HG03575 (cell line): ENCODE data around the gene MEGF11.
"Not testable (repeated sequence)": the region's sequence is repeated elsewhere in the genome, so short reads cannot be mapped to it uniquely, and the experiment has no call there.

Experiments
- ATAC-seq: cut with Tn5 transposase; IDR thresholded peaks from one replicate; pipeline ENCODE4 v1.9.1; 2021; ENCODE audit not compliant: unreplicated experiment, insufficient number of reproducible peaks, low FRiP score; ENCODE audit errors: extremely low read depth

Gene MEGF11

DNA sequence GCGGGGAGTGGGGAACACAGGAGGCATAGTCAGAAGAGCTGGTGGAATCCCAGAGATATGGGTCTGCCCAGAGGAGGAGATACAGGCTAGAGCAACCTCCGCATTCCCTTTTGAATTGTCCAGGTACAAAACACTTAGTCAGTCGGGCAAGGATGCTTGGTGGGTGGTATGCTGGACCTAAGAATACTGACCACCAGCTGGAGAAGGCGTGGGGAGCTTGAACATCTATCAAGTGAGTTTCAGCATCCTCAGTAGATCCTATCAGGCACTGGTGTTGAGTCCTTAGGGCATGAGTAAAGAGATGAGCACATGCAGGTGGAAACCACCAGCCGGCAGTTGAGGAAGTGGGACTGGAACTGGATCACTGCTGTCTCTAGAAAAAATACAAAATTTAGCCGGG, 25.1 kb upstream of the MEGF11 start:
- no peak for ATAC-seq

DNA sequence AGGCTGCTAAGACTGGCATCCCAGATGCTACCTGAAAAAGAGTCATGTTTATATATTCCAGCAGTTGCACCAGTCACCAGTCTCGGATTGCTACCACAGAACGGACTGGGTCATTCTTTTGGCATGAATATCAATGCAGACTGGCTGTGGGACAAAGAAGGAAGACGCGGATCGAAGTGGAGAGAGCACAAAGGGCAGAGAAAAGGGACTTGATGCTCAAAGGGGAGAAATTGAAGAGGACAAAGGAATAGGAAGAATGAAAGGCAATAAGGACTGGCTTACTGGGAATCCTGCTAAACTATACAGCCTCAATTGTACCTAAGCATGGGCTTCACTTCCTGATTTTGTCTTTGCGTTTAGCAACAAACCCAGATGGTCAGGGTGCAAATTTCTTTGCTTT, 24.5 kb upstream of the MEGF11 start:
- ATAC-seq = no peak

DNA sequence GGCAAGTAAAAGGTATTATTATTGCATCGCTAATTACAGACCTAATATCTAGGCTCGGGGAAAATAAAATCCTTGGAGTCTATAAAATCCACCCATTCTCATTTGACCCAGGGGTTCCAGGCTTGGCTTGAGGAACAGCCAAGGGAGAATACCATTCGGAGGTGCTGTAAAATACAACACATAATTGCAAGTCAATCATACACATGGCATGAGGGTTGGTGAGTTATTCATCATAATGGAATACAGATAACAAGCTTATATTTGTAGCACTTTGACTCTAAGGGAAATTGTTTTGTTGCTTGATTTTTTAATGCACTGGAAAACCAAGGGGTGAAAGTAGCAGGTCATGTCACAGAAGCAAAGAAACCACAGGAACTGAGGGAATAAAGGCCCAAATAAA, 23.0 kb upstream of the MEGF11 start:
- ATAC-seq = no peak

DNA sequence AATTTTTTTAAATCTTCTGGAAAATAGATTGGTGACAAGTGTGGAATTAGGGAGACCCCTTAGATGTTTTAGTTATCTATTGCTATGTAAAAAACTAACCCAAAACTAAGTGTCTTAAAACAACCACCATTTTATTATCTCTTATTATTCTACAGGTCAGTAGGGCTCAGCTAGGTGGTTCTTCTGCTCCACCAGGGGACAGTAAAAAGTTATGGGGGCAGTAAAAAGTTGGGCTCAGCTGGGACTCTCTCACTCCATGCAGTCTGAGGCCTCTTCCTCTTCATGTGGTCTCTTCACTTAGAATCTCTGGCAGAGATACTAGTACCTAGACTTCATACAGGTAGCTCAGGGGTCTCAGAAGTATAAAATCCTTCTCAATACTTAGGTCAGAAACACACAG, 21.8 kb upstream of the MEGF11 start:
- no peak for ATAC-seq

DNA sequence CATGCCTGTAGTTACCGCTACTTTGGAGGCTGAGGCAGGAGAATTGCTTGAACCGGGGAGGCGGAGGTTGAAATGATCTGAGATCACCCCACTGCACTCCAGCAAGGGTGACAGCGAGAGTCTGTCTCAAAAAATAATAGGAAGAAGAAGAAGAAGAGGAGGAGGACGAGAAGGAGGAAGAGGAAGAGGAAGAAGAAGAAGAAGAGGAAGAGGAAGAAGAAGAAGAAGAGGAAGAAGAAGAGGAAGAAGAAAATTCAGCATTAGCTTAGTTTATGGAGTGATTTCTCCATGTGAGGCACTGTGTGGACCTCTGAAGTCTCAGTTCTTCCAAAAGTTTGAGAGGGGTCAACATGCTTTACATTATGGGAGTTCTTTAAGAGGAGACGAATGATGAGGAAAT, 17.4 kb upstream of the MEGF11 start:
- no peak for ATAC-seq

DNA sequence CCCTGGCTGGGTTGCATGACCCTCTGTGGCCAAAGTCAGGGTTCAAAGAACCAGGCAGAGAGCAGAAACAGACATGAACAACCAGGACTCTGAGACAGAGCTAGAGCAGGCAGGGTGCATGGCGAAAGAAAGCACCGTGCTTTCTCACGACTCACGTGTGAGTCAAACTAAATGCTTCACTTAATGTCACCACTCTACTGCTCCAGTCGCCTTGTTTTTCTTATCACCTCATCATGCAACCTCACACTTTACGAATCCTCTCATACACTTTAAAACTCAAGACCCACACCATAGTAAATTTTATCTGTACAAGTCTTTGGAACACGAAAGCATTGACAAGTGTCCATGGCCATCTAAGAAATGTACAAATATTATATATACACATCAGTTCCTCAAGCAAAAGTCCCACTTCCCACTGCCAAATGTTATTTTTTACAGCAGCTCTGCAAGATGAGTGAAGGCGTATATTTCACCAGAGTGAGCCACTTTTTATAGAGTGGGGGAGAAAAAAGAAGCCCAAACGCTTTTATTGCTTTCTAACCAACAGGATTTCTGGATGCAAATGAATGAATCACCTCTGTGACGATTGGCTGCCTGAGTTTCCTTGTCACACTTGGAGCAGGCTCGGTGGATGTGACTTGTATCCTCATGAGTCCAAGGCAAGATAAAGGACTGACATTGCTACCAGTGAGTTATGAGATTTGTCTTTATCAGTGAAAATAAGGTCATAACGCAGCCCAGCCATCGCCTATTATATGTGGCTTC, 16.0 kb upstream of the MEGF11 start:
- ATAC-seq = no peak

DNA sequence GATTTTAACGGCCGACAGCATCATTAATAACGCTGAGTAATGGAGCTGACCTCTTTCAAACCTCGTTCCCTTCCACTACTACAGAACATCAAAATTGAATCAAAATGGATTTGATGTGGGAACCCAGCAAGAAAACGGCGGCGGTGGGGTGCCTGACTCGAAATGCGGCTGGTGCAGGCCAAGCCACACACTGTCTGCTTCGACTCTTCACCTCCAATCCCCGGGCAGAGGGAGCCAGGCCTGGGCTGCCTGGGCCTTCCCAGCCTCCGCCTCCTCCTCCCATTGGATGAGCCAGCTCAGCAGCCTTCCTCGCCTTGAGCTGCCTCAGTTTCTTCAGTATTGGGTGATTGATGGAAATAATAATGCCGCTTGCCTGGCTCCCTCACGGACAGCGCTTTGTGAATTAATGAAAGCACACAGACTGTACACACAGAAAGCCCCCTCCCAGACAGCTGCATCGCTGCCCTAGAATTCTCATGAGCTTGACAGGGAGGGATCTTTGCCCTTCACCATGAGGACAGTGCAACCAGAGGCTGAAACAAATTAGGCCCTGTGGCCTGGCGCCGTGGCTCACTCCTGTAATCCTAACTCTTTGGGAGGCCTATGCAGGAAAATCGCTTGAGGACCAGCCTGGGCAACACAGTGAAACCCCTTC, 11.4 kb upstream of the MEGF11 start:
- ATAC-seq = no peak

DNA sequence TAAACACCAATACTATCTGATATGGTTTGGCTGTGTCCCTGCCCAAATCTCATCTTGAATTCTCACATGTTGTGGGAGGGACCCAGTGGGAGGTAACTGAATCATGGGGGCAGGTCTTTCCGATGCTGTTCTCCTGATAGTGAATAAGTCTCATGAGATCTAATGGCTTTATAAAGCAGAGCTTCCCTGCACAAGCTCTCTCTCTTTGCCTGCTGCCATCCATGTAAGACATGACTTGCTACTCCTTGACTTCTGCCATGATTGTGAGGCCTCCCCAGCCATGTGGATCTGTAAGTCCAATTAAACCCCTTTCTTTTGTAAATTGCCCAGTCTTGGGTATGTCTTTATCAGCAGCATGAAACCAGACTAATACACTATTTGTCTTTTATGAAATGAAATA, 9.3 kb upstream of the MEGF11 start:
- ATAC-seq = not testable (repeated sequence)

DNA sequence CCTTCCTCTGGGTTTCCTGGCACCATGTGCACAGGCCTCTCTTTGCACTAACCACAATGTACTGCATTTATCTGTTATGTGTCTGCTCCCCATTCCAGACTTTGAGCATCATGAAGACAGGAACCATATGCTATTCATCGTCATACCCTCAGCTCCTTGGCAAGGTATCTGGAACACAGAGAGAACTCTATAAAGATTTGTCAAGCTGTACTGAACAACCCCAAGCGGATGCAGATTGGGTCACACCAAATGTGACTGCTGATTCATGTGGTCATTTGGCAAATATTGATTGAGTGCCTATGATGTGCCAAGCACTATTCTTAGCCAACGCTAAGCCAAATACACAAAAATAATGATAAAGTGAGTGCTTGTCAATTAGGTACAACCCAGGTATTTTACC, 7.5 kb upstream of the MEGF11 start:
- ATAC-seq = no peak

DNA sequence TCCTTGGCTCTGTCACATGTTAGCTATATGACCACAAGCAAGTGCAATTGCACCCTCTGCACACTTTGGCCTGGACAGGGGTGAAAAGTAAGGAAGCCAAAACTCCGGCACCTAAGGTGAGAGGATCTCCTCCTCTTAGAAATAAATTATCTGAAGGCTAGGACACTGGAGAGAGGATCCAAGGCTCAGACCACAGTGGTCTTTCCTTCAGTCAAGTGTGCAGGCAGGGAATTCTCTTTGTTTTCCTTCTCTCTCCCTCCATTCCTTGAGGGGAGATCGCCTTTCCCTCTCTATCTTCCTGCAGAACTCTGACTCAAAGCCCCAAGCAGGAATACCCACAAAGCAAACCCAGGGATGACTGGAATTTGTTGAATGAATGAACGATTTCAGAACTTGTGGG, 3.1 kb upstream of the MEGF11 start:
- ATAC-seq = no peak

DNA sequence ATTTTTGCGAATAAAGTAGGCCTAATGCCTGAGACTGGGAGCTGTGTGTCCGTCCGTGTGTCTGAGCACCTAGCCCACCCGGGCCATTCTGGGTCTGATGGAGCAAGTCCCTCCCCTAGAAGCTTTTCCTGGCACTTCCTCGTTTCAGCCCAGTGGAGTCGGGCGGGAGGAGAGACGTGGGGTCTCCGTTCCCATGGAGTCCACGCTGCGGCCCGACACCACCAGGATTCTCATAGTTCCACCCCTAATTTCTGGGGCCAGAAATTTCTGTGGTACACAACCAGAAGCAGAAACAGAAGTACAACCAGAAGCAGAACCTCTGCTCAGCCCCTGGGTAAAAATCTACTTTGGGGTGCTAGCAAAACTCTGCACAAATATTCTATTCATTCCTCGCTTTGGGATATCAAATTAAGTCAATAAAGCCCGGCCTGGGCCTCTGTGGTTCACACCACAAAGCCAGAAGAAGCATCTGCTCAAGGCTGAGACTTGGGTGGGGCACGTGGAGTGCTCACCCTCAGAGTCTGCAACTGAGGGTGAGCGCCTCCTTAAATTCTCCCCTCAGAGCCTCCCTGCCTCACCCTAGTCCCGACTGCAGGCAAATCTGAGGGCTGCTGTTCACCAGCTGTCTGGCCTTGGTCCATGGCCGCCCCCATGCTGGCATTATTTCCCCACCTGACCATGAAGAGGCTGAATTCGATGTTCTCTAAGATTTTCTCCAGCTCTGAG, 1.6 kb upstream of the MEGF11 start:
- ATAC-seq = no peak

DNA sequence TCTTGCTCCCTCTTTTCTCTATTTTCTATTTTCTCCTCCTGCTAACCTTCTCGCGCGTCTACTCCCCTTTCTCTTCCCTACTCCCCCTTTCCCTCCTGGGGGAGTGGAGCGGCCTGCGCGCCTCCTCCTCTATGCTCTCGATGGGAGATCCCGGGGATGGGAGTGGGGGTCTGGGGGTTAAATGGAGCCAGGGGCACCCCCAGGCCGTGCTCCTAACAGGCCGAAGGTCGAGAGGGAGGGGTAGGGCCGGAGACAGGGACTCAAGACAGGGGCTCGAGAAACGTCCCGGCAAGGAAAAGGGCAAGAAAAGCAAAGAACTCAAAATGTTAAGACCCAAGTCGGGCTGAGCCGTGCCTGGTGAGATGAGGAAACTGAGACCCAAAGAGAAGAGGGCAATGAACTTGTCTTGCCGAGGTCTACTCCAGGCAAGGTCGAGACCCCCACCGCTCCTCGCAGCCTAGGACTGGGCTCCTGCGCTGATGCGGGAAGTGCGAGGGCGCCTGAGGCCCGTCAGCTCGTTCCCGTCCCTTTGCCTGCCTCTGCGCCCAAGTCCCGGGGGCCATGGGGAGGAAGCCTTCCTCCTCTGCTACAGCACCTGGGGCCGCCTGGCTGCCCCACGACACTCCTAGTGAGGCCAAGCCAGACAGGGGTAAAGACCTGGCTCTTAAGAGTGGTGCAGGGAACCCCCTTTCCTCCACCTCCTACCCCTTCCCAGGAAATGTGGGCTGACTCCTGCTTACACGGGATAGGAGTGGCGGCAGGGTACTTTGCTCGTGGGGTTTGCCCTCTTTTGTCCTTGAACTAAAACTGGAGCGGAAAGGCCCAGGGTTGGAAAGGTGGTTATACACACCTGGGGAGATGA, 770 bp upstream of the MEGF11 start:
- ATAC-seq = no peak

DNA sequence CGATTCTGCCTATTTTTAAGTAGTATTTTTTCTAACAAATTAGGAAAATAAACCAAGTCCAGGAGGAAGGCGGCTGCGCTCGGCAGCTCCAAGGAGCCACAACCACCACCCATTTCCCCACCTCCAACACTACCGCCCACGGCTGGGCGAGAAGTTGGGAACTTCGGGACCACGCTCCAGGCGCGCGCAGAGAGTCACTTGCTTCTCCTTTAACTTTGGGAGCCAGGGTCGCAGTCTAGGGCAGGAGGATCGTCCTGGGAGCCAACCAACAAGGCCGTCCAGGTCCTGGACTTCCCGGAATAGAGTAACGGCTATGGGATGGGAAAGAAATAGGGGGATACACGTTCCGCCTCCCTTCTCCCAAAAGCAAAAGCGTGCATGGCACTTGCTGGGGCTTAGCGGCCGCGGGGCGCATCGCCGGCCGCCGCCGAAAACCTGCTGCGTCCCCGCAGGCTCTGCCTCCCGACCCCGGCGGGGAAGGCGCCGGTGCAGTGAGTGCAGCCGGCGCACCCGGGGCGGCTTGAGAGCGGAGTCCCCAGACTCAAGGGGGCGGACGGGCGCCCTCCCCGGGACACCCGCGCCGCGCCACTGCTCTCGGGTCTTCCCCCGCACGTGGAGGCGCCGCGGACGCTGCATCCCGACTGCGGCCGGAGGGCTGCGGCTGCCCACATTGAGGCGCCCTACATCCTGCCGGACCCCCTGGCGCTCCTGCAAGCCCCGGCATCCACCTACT, 699 bp downstream of the MEGF11 start:
- ATAC-seq = no peak

DNA sequence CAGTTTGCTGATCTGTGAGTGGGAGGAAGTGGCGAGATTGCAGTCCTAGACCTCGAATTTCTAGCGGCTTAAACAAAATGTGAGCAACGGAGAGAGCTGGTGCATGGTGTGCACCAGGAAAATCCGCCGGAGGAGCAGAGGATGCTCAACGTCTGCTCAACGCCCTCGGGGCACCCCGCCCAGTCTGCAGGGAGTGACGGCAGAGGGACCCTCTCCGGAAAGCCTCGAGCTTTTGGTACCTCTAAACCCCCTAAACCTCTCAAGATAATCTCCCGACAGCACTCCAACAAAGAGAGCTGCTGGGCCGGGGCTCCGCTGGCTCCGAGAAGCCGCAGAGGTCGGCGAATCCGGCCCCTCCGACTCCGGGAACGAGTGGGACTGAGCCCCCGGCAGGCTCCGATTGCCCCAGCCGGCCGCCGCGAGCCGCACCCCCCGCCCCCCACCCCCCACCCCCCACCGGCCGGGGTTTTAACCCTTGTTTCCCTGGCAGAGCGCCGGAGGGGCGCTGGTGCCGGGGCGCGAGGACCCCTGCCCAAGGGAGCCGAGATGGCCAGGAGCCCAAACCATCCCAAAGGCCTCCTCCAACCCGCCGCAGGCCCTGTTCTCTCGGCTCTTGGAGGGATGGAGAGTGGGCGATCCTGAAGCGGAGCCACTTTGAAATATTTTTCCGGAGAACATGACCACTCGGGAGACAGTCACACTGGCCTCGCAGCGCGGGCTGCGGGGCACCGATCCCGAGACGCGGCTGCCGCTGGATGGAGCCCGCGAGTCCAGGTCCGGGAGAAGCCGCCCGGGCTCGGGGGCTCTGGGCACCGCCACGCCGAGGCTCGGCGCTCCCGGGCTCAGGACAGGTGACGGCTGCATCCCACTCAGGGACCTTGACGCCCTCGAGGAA, 1.5 kb downstream of the MEGF11 start:
- no peak for ATAC-seq

DNA sequence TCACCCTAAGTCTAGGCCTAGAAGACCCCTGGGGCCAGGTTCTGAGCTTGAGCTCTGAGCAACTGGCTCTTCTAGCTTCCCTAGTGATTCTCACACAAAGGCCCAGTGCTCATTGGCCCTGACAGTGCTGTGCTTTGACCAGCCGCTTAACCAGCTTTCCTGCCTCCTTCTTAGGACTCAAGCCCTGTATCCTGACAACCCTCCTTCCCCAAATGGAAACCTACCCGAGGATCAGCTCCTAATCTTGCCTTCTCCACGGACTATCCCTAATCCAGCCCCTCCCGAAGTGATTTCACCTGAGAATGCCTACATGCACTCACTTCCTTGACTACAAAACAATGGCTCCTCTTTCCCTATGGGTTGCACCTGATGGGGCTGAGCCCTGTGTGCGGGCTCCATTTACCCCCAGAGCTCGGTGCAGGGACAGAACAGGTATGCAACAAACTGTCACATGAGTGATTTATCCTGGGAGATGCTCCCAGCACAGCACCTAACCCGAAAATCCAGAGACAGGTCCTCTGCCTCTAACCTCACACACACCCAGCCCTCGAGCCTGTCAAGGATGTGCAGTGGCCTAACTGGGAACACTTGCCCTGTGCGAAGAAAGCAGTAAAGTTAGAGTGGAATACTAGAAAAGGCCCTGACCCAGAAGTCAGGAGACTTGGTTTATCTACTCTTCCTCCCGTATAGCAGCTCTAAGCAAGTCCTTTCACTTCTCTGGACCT, 2.3 kb downstream of the MEGF11 start:
- no peak for ATAC-seq

DNA sequence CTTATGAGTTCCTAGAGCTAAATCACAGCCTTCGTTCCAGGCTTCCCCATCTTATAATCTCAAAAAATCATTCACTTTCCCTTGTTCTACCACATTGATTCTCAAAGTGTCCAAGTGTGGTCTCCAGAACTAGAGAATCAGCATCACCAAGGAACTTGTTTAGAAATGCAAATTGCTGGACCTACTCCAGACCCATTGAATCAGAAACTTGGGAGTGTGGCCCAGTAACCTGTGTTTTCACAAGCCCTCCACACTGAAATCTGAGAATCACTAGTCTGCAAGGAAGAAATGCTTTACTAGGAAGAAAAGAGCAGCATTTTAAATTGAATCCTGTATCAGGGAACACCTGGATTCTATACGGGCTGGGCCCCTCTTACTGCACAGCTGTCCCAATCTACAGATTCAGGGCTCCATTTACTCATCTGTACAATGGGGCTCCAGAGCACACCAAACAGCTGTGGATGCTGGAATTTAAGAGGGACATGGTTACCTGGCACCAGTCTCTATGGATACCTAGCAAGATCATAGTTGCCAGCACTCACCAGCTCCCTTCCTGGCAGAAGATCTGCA, 3.9 kb downstream of the MEGF11 start:
- ATAC-seq = no peak

DNA sequence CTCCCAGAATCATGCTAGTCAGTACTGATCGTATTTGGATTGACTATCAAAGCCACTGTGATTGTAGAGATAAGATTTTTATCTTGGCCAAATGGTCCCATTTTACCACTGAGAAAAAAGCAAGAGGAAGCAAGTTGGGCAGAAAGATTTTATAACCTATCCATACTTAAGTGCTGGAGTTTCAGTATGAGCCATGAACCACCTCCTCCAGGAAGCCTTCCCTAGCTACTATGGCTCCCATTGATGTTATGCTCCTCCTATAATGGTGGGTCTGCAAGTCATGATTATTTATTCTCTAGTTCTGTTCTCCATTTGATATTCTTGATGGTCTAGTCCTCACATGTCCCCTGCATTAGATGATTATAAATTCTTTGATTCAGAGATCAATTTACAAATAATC, 6.6 kb downstream of the MEGF11 start:
- ATAC-seq = no peak
